Caco-2 (cell line): ENCODE data around the gene ALPL. TPM values are rescaled to one million over a fixed set of nuclear protein-coding genes. Genes with fewer than 3 reads are reported as not detected.
A peak's percentile ranks its signal among the peaks of the same experiment; 100 is the strongest.

Source experiments
- BruUV-seq: library from RNA; stranded (reverse); fragments of 400-500 nt; replicated peaks from 2 replicates; lab custom pipeline; 2021; lab: Mats Ljungman, UMichigan
- CTCF ChIA-PET: fragments of 300-600 bp; sonication (Branson Sonifier 250); formaldehyde crosslinking; loops from one replicate; lab custom pipeline; 2022; ENCODE audit warnings: antibody characterized with exemption; lab: Charles Lee
- POLR2A ChIA-PET: fragments of 300-600 bp; sonication (Branson Sonifier 250); formaldehyde crosslinking; loops from one replicate; lab custom pipeline; 2022; ENCODE audit warnings: antibody characterized with exemption; lab: Charles Lee
- DNase-seq, 2 experiments: peaks; one replicate each; pipeline versions ENCODE4 v3.0.0 to v3.0.0-alpha.2; 2020 to 2022
- H3K27me3 ChIP-seq: replicated peaks from 2 replicates; pipeline ENCODE4 v1.6.0; 2011; ENCODE audit warnings: low read length; ENCODE audit not compliant: control insufficient read depth, insufficient read depth
- H3K36me3 ChIP-seq: 2 replicates; pipeline ENCODE4 v1.5.1; 2011; ENCODE audit warnings: low read length; ENCODE audit not compliant: control insufficient read depth, insufficient read depth
- H3K4me1 ChIP-seq: fragments of 250-450 bp; sonication (Bioruptor Pico); 2 replicates; pipeline ENCODE4 v1.5.1; 2020; ENCODE audit warnings: mild to moderate bottlenecking
- H3K4me3 ChIP-seq: 2 replicates; pipeline ENCODE4 v1.5.1; 2011; ENCODE audit warnings: low read depth, mild to moderate bottlenecking, control low read depth, low read length
- H3K9me3 ChIP-seq: fragments of 250-450 bp; sonication (Bioruptor Pico); 2 replicates; pipeline ENCODE4 v1.5.1; 2020; ENCODE audit warnings: mild to moderate bottlenecking, moderate library complexity
- H3K27ac Mint-ChIP-seq: one replicate; pipeline ENCODE4 v1.8.0; 2022; ENCODE audit warnings: mixed read lengths; ENCODE audit not compliant: unreplicated experiment
- H3K27me3 Mint-ChIP-seq: one replicate; pipeline ENCODE4 v1.8.0; 2022; ENCODE audit warnings: mixed read lengths; ENCODE audit not compliant: insufficient read depth, unreplicated experiment
- H3K36me3 Mint-ChIP-seq: one replicate; pipeline ENCODE4 v1.8.0; 2022; ENCODE audit warnings: mild to moderate bottlenecking, mixed read lengths; ENCODE audit not compliant: insufficient read depth, unreplicated experiment
- H3K4me1 Mint-ChIP-seq: one replicate; pipeline ENCODE4 v1.8.0; 2022; ENCODE audit warnings: low read depth, mixed read lengths; ENCODE audit not compliant: unreplicated experiment
- H3K4me3 Mint-ChIP-seq: one replicate; pipeline ENCODE4 v1.8.0; 2022; ENCODE audit warnings: mild to moderate bottlenecking, moderate library complexity, mixed read lengths; ENCODE audit not compliant: unreplicated experiment
- H3K9me3 Mint-ChIP-seq: one replicate; pipeline ENCODE4 v1.8.0; 2022; ENCODE audit warnings: mixed read lengths; ENCODE audit not compliant: unreplicated experiment
- CTCF ChIP-seq, 2 experiments: fragments of 200-600 bp in 1 of 2; IDR thresholded peaks; 1 replicate in 1 of 2; 2 replicates in 1 of 2; pipeline versions ENCODE4 v1.5.1 to v1.8.0; 2011 to 2022; ENCODE audit warnings: antibody characterized with exemption in 1 of 2, control low read depth in 1 of 2, inconsistent platforms in 1 of 2, low read depth in 1 of 2, low read length in 1 of 2, mild to moderate bottlenecking in 1 of 2, moderate library complexity in 1 of 2; ENCODE audit not compliant: insufficient read depth in 1 of 2, severe bottlenecking in 1 of 2, unreplicated experiment in 1 of 2
- intact Hi-C: fragments of 100-400 bp; cut with micrococcal nuclease; formaldehyde crosslinking; loops from one replicate; pipeline ENCODE4 v1.10.0; 2022; ENCODE audit not compliant: unreplicated experiment
- total RNA-seq: library from RNA; stranded (reverse); gene quantifications from 2 replicates; pipeline ENCODE4 v1.2.3, GENCODE V29; 2022

The ALPL gene
- total RNA-seq, 1 experiment from 2014 or later = 0.79 TPM

- no peak for DNase-seq
- Histone ChIP-seq H3K4me1 (peaks cover 5% of the 10 kb centered on the region; the same call in 1 of the 2 replicates), H3K9me3 (no peaks in the 10 kb centered on the region), H3K4me3 (no peak overlapping the region), H3K36me3 (no peaks in the 10 kb centered on the region), H3K27me3 (no peaks in the 10 kb centered on the region)
- ChIA-PET POLR2A (no interaction called here), CTCF (no interaction called here)
- no peaks in the 10 kb centered on the region for H3K9me3 Mint-ChIP-seq
- peaks cover 7% of the 10 kb centered on the region for H3K4me1 Mint-ChIP-seq
- intact Hi-C loops = loop anchor here (2.0 kb wide), 2 partner anchors 27 to 67 kb away; no protein-coding TSS in a partner anchor
- H3K27me3 Mint-ChIP-seq = no peaks in the 10 kb centered on the region
- H3K4me3 Mint-ChIP-seq = no peak overlapping the region
- no peaks in the 10 kb centered on the region for H3K36me3 Mint-ChIP-seq
- no TSS peak for BruUV-seq
- no peak overlapping the region for H3K27ac Mint-ChIP-seq
- TF ChIP-seq CTCF (IDR thresholded peaks at IDR 0.05; ENCODE audit: insufficient read depth in 1 of 2, low read depth in 1 of 2, low read length in 1 of 2, severe bottlenecking in 1 of 2, unreplicated experiment in 1 of 2) = no peak
Measured at GRCh38 chr1:21507511-21508270, 1.5 kb upstream of the ALPL start.

- H3K27ac Mint-ChIP-seq = peak overlapping the region; percentile 22
- peaks cover 7% of the 10 kb centered on the region for H3K4me1 Mint-ChIP-seq
- peak overlapping the region; percentile 63 for H3K4me3 Mint-ChIP-seq
- peak; percentile 50 to 86 for DNase-seq
- H3K9me3 Mint-ChIP-seq = no peaks in the 10 kb centered on the region
- peak; percentile 60 to 62 for TF ChIP-seq CTCF (IDR thresholded peaks at IDR 0.05; ENCODE audit: insufficient read depth in 1 of 2, low read depth in 1 of 2, low read length in 1 of 2, severe bottlenecking in 1 of 2, unreplicated experiment in 1 of 2)
- ChIA-PET CTCF (interaction anchor here (1.0 kb wide), 2 partner anchors 27 to 138 kb away, joined by 3 to 4 read pairs; no protein-coding TSS in a partner anchor), POLR2A (interaction anchor here (0.6 kb wide), 1 partner anchor 22 kb away, joined by 6 read pairs; no protein-coding TSS in a partner anchor)
- no TSS peak for BruUV-seq
- H3K27me3 ChIP-seq = no peaks in the 10 kb centered on the region
- H3K36me3 Mint-ChIP-seq = no peaks in the 10 kb centered on the region
- peak overlapping the region; percentile 25; the same call in 1 of the 2 replicates for H3K4me3 ChIP-seq
- no peaks in the 10 kb centered on the region for H3K27me3 Mint-ChIP-seq
- H3K9me3 ChIP-seq = no peaks in the 10 kb centered on the region
- peaks cover 5% of the 10 kb centered on the region; the same call in 1 of the 2 replicates for H3K4me1 ChIP-seq
- no peaks in the 10 kb centered on the region for H3K36me3 ChIP-seq
- intact Hi-C loops = loop anchor here (2.0 kb wide), 2 partner anchors 26 to 66 kb away; no protein-coding TSS in a partner anchor
Measured at GRCh38 chr1:21508580-21509350, 458 bp upstream of the ALPL start.

DNA sequence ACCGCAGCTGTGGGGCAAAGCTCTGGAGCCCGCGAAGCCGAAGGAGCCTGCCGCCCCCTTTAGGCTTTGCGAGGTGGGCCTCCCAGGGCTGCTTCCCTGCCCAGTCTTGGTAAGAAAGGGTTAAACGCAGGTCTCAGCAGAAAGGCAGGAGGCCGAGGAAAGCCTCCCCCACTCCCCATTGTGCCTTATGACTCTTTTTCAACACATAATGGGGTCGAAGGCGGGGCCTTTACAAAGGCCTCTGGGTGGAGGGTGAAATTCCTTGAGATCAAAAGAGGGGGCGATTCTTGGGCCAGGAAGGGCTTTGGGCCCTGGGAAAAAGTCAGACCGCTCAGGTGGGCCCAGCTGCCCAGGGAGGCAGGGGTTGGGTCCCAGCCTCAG is 880 bp downstream of the ALPL start:
- POLR2A ChIA-PET = no interaction called here
- no peak for TF ChIP-seq CTCF (IDR thresholded peaks at IDR 0.05; ENCODE audit: insufficient read depth in 1 of 2, low read depth in 1 of 2, low read length in 1 of 2, severe bottlenecking in 1 of 2, unreplicated experiment in 1 of 2)
- no peak overlapping the region for H3K4me3 Mint-ChIP-seq
- no peaks in the 10 kb centered on the region for H3K36me3 Mint-ChIP-seq
- CTCF ChIA-PET = no interaction called here
- no peaks in the 10 kb centered on the region for H3K9me3 Mint-ChIP-seq
- H3K4me1 ChIP-seq = peaks cover 5% of the 10 kb centered on the region; the same call in 1 of the 2 replicates
- no peak for DNase-seq
- H3K4me1 Mint-ChIP-seq = peaks cover 7% of the 10 kb centered on the region
- no peaks in the 10 kb centered on the region for H3K36me3 ChIP-seq
- H3K9me3 ChIP-seq = no peaks in the 10 kb centered on the region
- BruUV-seq = no TSS peak
- intact Hi-C loops = no loop called here
- H3K4me3 ChIP-seq = no peak overlapping the region
- no peaks in the 10 kb centered on the region for H3K27me3 Mint-ChIP-seq
- H3K27ac Mint-ChIP-seq = no peak overlapping the region
- no peaks in the 10 kb centered on the region for H3K27me3 ChIP-seq
